Measurements from ENCODE around the gene AP3B2. TPM values are rescaled to one million over a fixed set of nuclear protein-coding genes. Genes with fewer than 3 reads are reported as not detected.
"Not testable (repeated sequence)": the region's sequence is repeated elsewhere in the genome, so short reads cannot be mapped to it uniquely, and the experiment has no call there.

Gene AP3B2
- total and polyA plus RNA-seq, 3 donors from 2014 or later: 12.0 to 22.9 (median 15.5) TPM

DNA sequence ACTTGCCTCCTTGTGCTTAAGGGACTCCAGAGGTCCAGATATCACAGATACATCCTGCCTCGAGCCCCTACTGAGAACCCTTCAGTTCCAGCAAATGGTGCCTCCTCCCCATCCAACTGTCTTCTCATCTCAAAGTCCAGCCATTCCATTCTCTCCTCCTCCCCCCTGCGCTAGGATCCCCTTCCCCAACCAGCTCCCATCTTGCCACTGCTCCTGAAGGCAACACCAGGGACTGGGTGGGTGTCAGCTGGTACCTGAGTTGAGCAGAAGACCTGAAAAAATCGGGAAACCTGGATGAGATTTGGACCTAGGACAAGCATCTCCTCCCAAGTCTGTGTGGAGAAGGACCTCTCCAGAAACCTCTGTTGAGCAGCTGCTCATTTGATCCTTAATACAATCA is 2.4 kb upstream of the AP3B2 start:
- intact Hi-C loops (cut with DNase I; ENCODE audit: low total_unique reads): no loop called here
- H3K9me3 ChIP-seq: no peaks in the 10 kb centered on the region
- no peak overlapping the region for H3K27ac ChIP-seq
- no peaks in the 10 kb centered on the region for H3K27me3 ChIP-seq
- WGBS, 2 donors: 63 to 75% methylated on average over 3 of the region's 3 CpGs
- TF ChIP-seq CTCF (IDR thresholded peaks at IDR 0.05) (no peak), POLR2A (IDR thresholded peaks at IDR 0.05) (no peak)
- no peaks in the 10 kb centered on the region for H3K4me1 ChIP-seq
- H3K4me3 ChIP-seq: no peak overlapping the region
- DNase-seq: no peak
- H3K36me3 ChIP-seq (ENCODE audit: low read depth, missing control alignments): no peaks in the 10 kb centered on the region

- 94 to 100% methylated on average over 2 to 26 of the region's 26 CpGs for WGBS, 2 donors
- Histone ChIP-seq H3K9me3 (no peaks in the 10 kb centered on the region), H3K27ac (no peak overlapping the region), H3K4me3 (no peak overlapping the region), H3K36me3 (ENCODE audit: low read depth, missing control alignments) (no peaks in the 10 kb centered on the region), H3K4me1 (no peaks in the 10 kb centered on the region), H3K27me3 (no peaks in the 10 kb centered on the region)
- no peak for DNase-seq
- intact Hi-C loops (cut with DNase I; ENCODE audit: low total_unique reads): no loop called here
- TF ChIP-seq CTCF (IDR thresholded peaks at IDR 0.05): no peak
- no peak for TF ChIP-seq POLR2A (IDR thresholded peaks at IDR 0.05)
Measured at GRCh38 chr15:82710926-82711490, 1.3 kb upstream of the AP3B2 start.

DNA sequence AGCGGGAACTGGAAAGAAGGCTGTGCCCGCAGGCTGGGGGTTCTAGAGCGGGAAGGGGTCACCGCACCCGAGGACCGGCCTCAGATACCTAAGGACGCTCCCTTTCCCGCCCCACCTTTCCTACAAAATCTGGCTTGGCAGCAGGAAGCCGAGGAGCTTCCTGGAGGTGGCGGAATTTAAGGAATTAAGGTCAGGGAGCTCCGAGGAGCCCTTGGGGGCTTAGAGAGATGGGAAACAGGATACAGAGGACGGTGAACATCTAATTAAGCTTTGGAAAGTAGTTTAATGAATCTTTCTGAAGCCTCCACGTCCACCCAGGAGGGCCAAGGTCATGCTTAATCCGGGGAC is 507 bp upstream of the AP3B2 start:
- intact Hi-C loops (cut with DNase I; ENCODE audit: low total_unique reads): no loop called here
- Histone ChIP-seq H3K4me3 (peak overlapping the region; percentile 62 to 76), H3K9me3 (no peaks in the 10 kb centered on the region), H3K27me3 (no peaks in the 10 kb centered on the region), H3K27ac (peak overlapping the region in 1 of 2 donors; percentile 19), H3K36me3 (ENCODE audit: low read depth, missing control alignments) (no peaks in the 10 kb centered on the region), H3K4me1 (no peaks in the 10 kb centered on the region)
- 8 to 15% methylated on average over 10 to 14 of the region's 14 CpGs for WGBS, 2 donors
- no peak for DNase-seq
- TF ChIP-seq CTCF (IDR thresholded peaks at IDR 0.05): no peak
- no peak for TF ChIP-seq POLR2A (IDR thresholded peaks at IDR 0.05)

DNA sequence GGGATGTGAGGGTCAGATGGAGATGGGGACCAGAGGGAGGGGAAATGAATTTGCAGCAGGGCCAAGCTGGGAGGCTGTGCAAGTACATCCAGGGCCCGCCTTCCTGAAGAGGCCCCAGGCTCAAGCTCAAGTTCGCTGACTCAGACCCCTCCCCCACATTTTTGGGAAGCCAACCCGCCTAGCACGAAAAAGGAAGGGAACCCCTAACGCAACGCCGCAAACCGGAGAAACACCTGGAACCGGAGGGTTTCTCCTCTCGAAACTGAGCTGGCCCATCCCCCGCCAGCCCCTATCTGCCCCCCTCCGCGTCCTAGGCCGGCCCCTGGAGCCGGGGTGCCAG is 624 bp downstream of the AP3B2 start:
- H3K4me3 ChIP-seq: peak overlapping the region; percentile 62 to 76
- H3K9me3 ChIP-seq: no peaks in the 10 kb centered on the region
- H3K36me3 ChIP-seq (ENCODE audit: low read depth, missing control alignments): no peaks in the 10 kb centered on the region
- intact Hi-C loops (cut with DNase I; ENCODE audit: low total_unique reads): no loop called here
- no peaks in the 10 kb centered on the region for H3K4me1 ChIP-seq
- TF ChIP-seq POLR2A (IDR thresholded peaks at IDR 0.05): no peak
- TF ChIP-seq CTCF (IDR thresholded peaks at IDR 0.05): no peak
- 2 to 4% methylated on average over 10 to 12 of the region's 15 CpGs for WGBS, 2 donors
- no peak overlapping the region for H3K27ac ChIP-seq
- H3K27me3 ChIP-seq: no peaks in the 10 kb centered on the region
- DNase-seq: peak; percentile 18

GRCh38 chr15:82705856-82706255 is 3.8 kb downstream of the AP3B2 start:
- H3K4me1 ChIP-seq; intact Hi-C loops (cut with DNase I; ENCODE audit: low total_unique reads); DNase-seq; H3K27ac ChIP-seq; H3K9me3 ChIP-seq; H3K36me3 ChIP-seq (ENCODE audit: low read depth, missing control alignments); H3K27me3 ChIP-seq; H3K4me3 ChIP-seq: not testable (repeated sequence)
- WGBS, 2 donors: 90 to 93% methylated on average over 8 of the region's 8 CpGs

Data from testis (tissue), 3 donors.